GM12878 (cell line): Measurements from ENCODE around the gene HMGXB3. TPM values are rescaled to one million over a fixed set of nuclear protein-coding genes. Genes with fewer than 3 reads are reported as not detected.

Experiments used
- ATAC-seq: fragments of 200-7000 bp; cut with Tn5 transposase; 3 replicates; pipeline ENCODE4 v1.9.1; 2020; ENCODE audit warnings: mild to moderate bottlenecking, moderate library complexity
- BruUV-seq: library from RNA; stranded (reverse); fragments of 400-500 nt; replicated peaks from 2 replicates; lab custom pipeline; 2021; lab: Mats Ljungman, UMichigan
- CTCF ChIA-PET: fragments of 300-600 bp; sonication (Branson Sonifier 250); formaldehyde crosslinking; extraction: SDS; loops from one replicate; lab custom pipeline; 2021; ENCODE audit warnings: inconsistent platforms; lab: Yijun Ruan, JAX
- POLR2A ChIA-PET: fragments of 350-600 bp; formaldehyde crosslinking; extraction: SDS; loops from one replicate; lab custom pipeline; 2021; ENCODE audit warnings: inconsistent platforms; lab: Charles Lee
- RAD21 ChIA-PET: fragments of 300-600 bp; sonication (Branson Sonifier 250); formaldehyde crosslinking; loops from one replicate; lab custom pipeline; 2023; ENCODE audit warnings: antibody characterized with exemption; ENCODE audit not compliant: unreplicated experiment; lab: Charles Lee
- SMC1A ChIA-PET: fragments of 300-600 bp; sonication (Branson Sonifier 250); formaldehyde crosslinking; loops from one replicate; lab custom pipeline; 2023; ENCODE audit not compliant: unreplicated experiment, uncharacterized antibody; lab: Charles Lee
- DNase-seq: peaks from one replicate; pipeline ENCODE4 v3.0.0-alpha.2; 2011; ENCODE audit warnings: low read depth, low spot score
- FAIRE-seq: peaks from 3 replicates; lab custom pipeline; 2011; peaks lifted over from hg19 to GRCh38; lab: Jason Lieb, UNC
- H2AFZ ChIP-seq: 2 replicates; pipeline ENCODE4 v1.6.0; 2011; ENCODE audit warnings: low read depth, low read length, control low read depth; ENCODE audit not compliant: control insufficient read depth
- H3K27ac ChIP-seq: 2 replicates; pipeline ENCODE4 v1.5.1; 2011; ENCODE audit warnings: control low read depth; ENCODE audit not compliant: control insufficient read depth, insufficient read depth
- H3K27me3 ChIP-seq, 2 experiments: replicated peaks in 1 of 2; 2 replicates each; pipeline versions ENCODE4 v1.6.0 to v1.6.1; 2011; ENCODE audit warnings: low read length in 1 of 2; ENCODE audit not compliant: control insufficient read depth in 2 of 2, insufficient read depth in 2 of 2
- H3K36me3 ChIP-seq, 2 experiments: 2 replicates each; pipeline ENCODE4 v1.5.1; 2011; ENCODE audit warnings: low read length in 1 of 2; ENCODE audit not compliant: control insufficient read depth in 2 of 2, insufficient read depth in 2 of 2
- H3K4me1 ChIP-seq: 2 replicates; pipeline ENCODE4 v1.6.1; 2011; ENCODE audit warnings: mild to moderate bottlenecking, low read length, moderate library complexity, mixed read lengths; ENCODE audit not compliant: control insufficient read depth, insufficient read depth
- H3K4me2 ChIP-seq: 2 replicates; pipeline ENCODE4 v1.6.0; 2011; ENCODE audit warnings: control low read depth; ENCODE audit not compliant: control insufficient read depth, insufficient read depth
- H3K4me3 ChIP-seq: fragments of 200-600 bp; sonication (generic); 2 replicates; pipeline ENCODE4 v1.5.1; 2016
- H3K79me2 ChIP-seq: 2 replicates; pipeline ENCODE4 v1.6.0; 2011; ENCODE audit warnings: low read length; ENCODE audit not compliant: control insufficient read depth, insufficient read depth
- H3K9ac ChIP-seq: 2 replicates; pipeline ENCODE4 v1.8.0; 2011; ENCODE audit warnings: low read length, control low read depth, mixed read lengths; ENCODE audit not compliant: control insufficient read depth, insufficient read depth
- H3K9me3 ChIP-seq: replicated peaks from 3 replicates; pipeline ENCODE4 v1.5.1; 2011; ENCODE audit warnings: mild to moderate bottlenecking, low read length; ENCODE audit not compliant: control insufficient read depth, insufficient read depth
- H4K20me1 ChIP-seq: 2 replicates; pipeline ENCODE4 v1.6.0; 2011; ENCODE audit not compliant: control insufficient read depth, insufficient read depth
- EZH2 ChIP-seq: IDR thresholded peaks from 2 replicates; pipeline ENCODE4 v1.6.1; 2012; ENCODE audit warnings: low read depth, mild to moderate bottlenecking, control low read depth, inconsistent platforms, low read length, borderline replicate concordance; ENCODE audit not compliant: control insufficient read depth
- MTA3 ChIP-seq: IDR thresholded peaks from 2 replicates; pipeline ENCODE4 v1.6.1; 2012; ENCODE audit warnings: low read length, inconsistent platforms, borderline replicate concordance
- POU2F2 ChIP-seq: IDR thresholded peaks from 3 replicates; pipeline ENCODE4 v1.6.1; 2011; ENCODE audit warnings: low read depth, mild to moderate bottlenecking, low read length, borderline replicate concordance
- SIX5 ChIP-seq: IDR thresholded peaks from 2 replicates; pipeline ENCODE4 v1.6.1; 2011; ENCODE audit warnings: mild to moderate bottlenecking, low read depth, low read length, moderate library complexity; ENCODE audit not compliant: severe bottlenecking
- ZBTB40 ChIP-seq: fragments of 450-650 bp; IDR thresholded peaks from 2 replicates; pipeline ENCODE4 v1.6.1; 2016; ENCODE audit warnings: mild to moderate bottlenecking, moderate library complexity, borderline replicate concordance
- WGBS: methylation state at CpG from one replicate; pipeline ENCODE4 v1.1.6; 2016; ENCODE audit warnings: low lambda C conversion rate; ENCODE audit not compliant: insufficient replicate concordance, insufficient coverage; ENCODE audit errors: missing lambda C conversion rate; 5-methylcytosine and 5-hydroxymethylcytosine counted together
- in situ Hi-C: fragments of 300-500 bp; cut with MboI; formaldehyde crosslinking; loops from 9 replicates; pipeline ENCODE4 v1.14.3; 2018; ENCODE audit warnings: mixed read lengths
- intact Hi-C: fragments of 100-400 bp; cut with micrococcal nuclease; formaldehyde crosslinking; loops from one replicate; pipeline ENCODE4 v1.14.2; 2022; ENCODE audit not compliant: unreplicated experiment
- polyA plus RNA-seq, 11 experiments: library from polyadenylated mRNA; depleted of rRNA in 4 of 11; unstranded in 6 of 11; stranded (reverse) in 5 of 11; fragments of >200 nt; fragmentation: Nextera tagmentation in 4 of 11; fragmentation: Illumina TruSeq in 1 of 11; extraction: Ambion mirVana in 4 of 11; extraction: Trizol in 1 of 11; gene quantifications; 1 replicate in 1 of 11; 2 replicates in 10 of 11; pipeline versions ENCODE4 v1.2.1 to v1.2.3, GENCODE V29; 2011 to 2016; ENCODE audit warnings: inconsistent platforms in 2 of 11, missing spikeins in 2 of 11, low read depth in 1 of 11
- total RNA-seq, 4 experiments: library from RNA; depleted of rRNA in 3 of 4; stranded (reverse); fragments of >200 nt in 3 of 4; fragmentation: Illumina TruSeq in 1 of 4; extraction: Trizol in 1 of 4; gene quantifications; 2 replicates each; pipeline versions ENCODE4 v1.2.1 to v1.2.3, GENCODE V29; 2013 to 2021

Gene HMGXB3
- total and polyA plus RNA-seq, 10 of the 15 experiments (the other 5 are each of a cell fraction or from before 2014, with no cell fraction given) = 1.00 to 42.2 (median 28.1) TPM

GRCh38 chr5:149998281-149998680 lies 2.3 kb upstream of the HMGXB3 start:
- no peaks in the 10 kb centered on the region for H3K36me3 ChIP-seq
- FAIRE-seq = no peak
- no peak for TF ChIP-seq POU2F2
- no peak for TF ChIP-seq MTA3
- TF ChIP-seq SIX5 = no peak
- TF ChIP-seq EZH2 = no peak
- TF ChIP-seq ZBTB40 = no peak
- in situ Hi-C loops (no loop called here), intact Hi-C loops (no loop called here)
- no peak overlapping the region for H3K27ac ChIP-seq
- no peaks in the 10 kb centered on the region for H3K27me3 ChIP-seq
- no peak for ATAC-seq
- no peaks in the 10 kb centered on the region for H4K20me1 ChIP-seq
- H2AFZ ChIP-seq = no peak overlapping the region
- H3K4me3 ChIP-seq = no peak overlapping the region
- ChIA-PET RAD21 (no interaction called here), SMC1A (no interaction called here), CTCF (no interaction called here), POLR2A (no interaction called here)
- BruUV-seq = no TSS peak
- peaks cover 32% of the 10 kb centered on the region for H3K79me2 ChIP-seq
- WGBS = 97% methylated on average over 3 of the region's 3 CpGs
- H3K9me3 ChIP-seq = no peaks in the 10 kb centered on the region
- H3K4me1 ChIP-seq = 0 out of 2 replicates have a peak, but pooled peaks cover 3% of the 10 kb centered on the region
- H3K4me2 ChIP-seq = no peak overlapping the region
- no peak for DNase-seq
- no peak overlapping the region for H3K9ac ChIP-seq
